ENCODE results near the gene RAG1.

Gene RAG1

GRCh38 chr11:36601155-36601554 is 33.3 kb downstream of the RAG1 start:
- no peak for TF ChIP-seq CTCF (IDR thresholded peaks at IDR 0.05; ENCODE audit: low read depth, low read length)

GRCh38 chr11:36602135-36602534 is 34.3 kb downstream of the RAG1 start:
- no peak overlapping the region for H3K4me3 ChIP-seq (ENCODE audit: low read depth, low read length)
- TF ChIP-seq CTCF (IDR thresholded peaks at IDR 0.05; ENCODE audit: low read depth, low read length) = no peak

More at GRCh38 chr11:36601155-36601554, 33.3 kb downstream of the RAG1 start:
- no peak overlapping the region for H3K4me3 ChIP-seq (ENCODE audit: low read depth, low read length)

GRCh38 chr11:36605221-36606216 is 37.7 kb downstream of the RAG1 start:
- no peak for TF ChIP-seq CTCF (IDR thresholded peaks at IDR 0.05; ENCODE audit: low read depth, low read length)
- H3K4me3 ChIP-seq (ENCODE audit: low read depth, low read length) = no peak overlapping the region

GRCh38 chr11:36608491-36609199 is 40.8 kb downstream of the RAG1 start:
- H3K4me3 ChIP-seq (ENCODE audit: low read depth, low read length) = no peak overlapping the region
- TF ChIP-seq CTCF (IDR thresholded peaks at IDR 0.05; ENCODE audit: low read depth, low read length) = no peak

GRCh38 chr11:36609383-36609782 is 41.6 kb downstream of the RAG1 start:
- no peak for TF ChIP-seq CTCF (IDR thresholded peaks at IDR 0.05; ENCODE audit: low read depth, low read length)
- H3K4me3 ChIP-seq (ENCODE audit: low read depth, low read length) = no peak overlapping the region

- no peak for TF ChIP-seq CTCF (IDR thresholded peaks at IDR 0.05; ENCODE audit: low read depth, low read length)
- no peak overlapping the region for H3K4me3 ChIP-seq (ENCODE audit: low read depth, low read length)
Measured at GRCh38 chr11:36615826-36616225, 48.0 kb downstream of the RAG1 start.
